Measurements from ENCODE around the gene PCDH8.

Gene PCDH8

GRCh38 chr13:52887165-52887564 is 38.7 kb upstream of the PCDH8 start:
- DNase-seq, result no peak
- no peak overlapping the region for H3K23ac ChIP-seq (ENCODE audit: low read length)

GRCh38 chr13:52885141-52885540 is 36.7 kb upstream of the PCDH8 start:
- Histone ChIP-seq H3K79me2 (ENCODE audit: control insufficient read depth, insufficient read depth, low read length) (no peaks in the 10 kb centered on the region), H4K8ac (ENCODE audit: low read depth, low read length) (no peak overlapping the region), H3K23ac (ENCODE audit: low read length) (no peak overlapping the region), H3K4me3 (ENCODE audit: low read length) (no peak overlapping the region), H2BK120ac (ENCODE audit: low read depth, low read length) (no peak overlapping the region), H4K5ac (ENCODE audit: low read length) (no peak overlapping the region), H3K4me2 (ENCODE audit: low read length) (no peak overlapping the region), H3K56ac (ENCODE audit: low read length) (no peak overlapping the region), H3K18ac (ENCODE audit: low read length) (no peak overlapping the region), H3K4ac (ENCODE audit: low read depth, low read length) (no peak overlapping the region), H3K9ac (ENCODE audit: low read length) (no peak overlapping the region), H3K27ac (ENCODE audit: low read depth, low read length) (no peak overlapping the region), H3K36me3 (ENCODE audit: control insufficient read depth, insufficient read depth, low read length) (no peaks in the 10 kb centered on the region), H2AK5ac (ENCODE audit: low read length) (no peak overlapping the region), H2BK5ac (ENCODE audit: low read length) (no peak overlapping the region), H3K79me1 (ENCODE audit: low read length) (no peaks in the 10 kb centered on the region), H3K27me3 (ENCODE audit: insufficient read depth, low read length, poor library complexity) (no peaks in the 10 kb centered on the region), H2BK15ac (replicated peaks; ENCODE audit: low read depth) (no peak overlapping the region), H3K4me1 (ENCODE audit: control insufficient read depth, low read depth, low read length) (no peaks in the 10 kb centered on the region)
- no peak for DNase-seq
- no CpG with 5 or more reads among the region's 5 CpGs for WGBS (ENCODE audit: extremely low coverage, insufficient coverage, low lambda C conversion rate)

More at GRCh38 chr13:52887165-52887564, 38.7 kb upstream of the PCDH8 start:
- H3K4me2 ChIP-seq (ENCODE audit: low read length), result no peak overlapping the region
- H2BK5ac ChIP-seq (ENCODE audit: low read length), result no peak overlapping the region
- no peak overlapping the region for H4K8ac ChIP-seq (ENCODE audit: low read depth, low read length)
- H3K27ac ChIP-seq (ENCODE audit: low read depth, low read length), result no peak overlapping the region
- H2BK15ac ChIP-seq (replicated peaks; ENCODE audit: low read depth), result no peak overlapping the region
- no peak overlapping the region for H3K56ac ChIP-seq (ENCODE audit: low read length)
- no peak overlapping the region for H4K5ac ChIP-seq (ENCODE audit: low read length)
- H3K27me3 ChIP-seq (ENCODE audit: insufficient read depth, low read length, poor library complexity), result no peaks in the 10 kb centered on the region
- H3K9ac ChIP-seq (ENCODE audit: low read length), result no peak overlapping the region
- no peaks in the 10 kb centered on the region for H3K79me1 ChIP-seq (ENCODE audit: low read length)
- no peak overlapping the region for H2AK5ac ChIP-seq (ENCODE audit: low read length)
- no peaks in the 10 kb centered on the region for H3K79me2 ChIP-seq (ENCODE audit: control insufficient read depth, insufficient read depth, low read length)
- H3K18ac ChIP-seq (ENCODE audit: low read length), result no peak overlapping the region
- H3K4me3 ChIP-seq (ENCODE audit: low read length), result no peak overlapping the region
- no CpG with 5 or more reads among the region's 1 CpG for WGBS (ENCODE audit: extremely low coverage, insufficient coverage, low lambda C conversion rate)
- H3K4me1 ChIP-seq (ENCODE audit: control insufficient read depth, low read depth, low read length), result no peaks in the 10 kb centered on the region
- H2BK120ac ChIP-seq (ENCODE audit: low read depth, low read length), result no peak overlapping the region
- H3K36me3 ChIP-seq (ENCODE audit: control insufficient read depth, insufficient read depth, low read length), result no peaks in the 10 kb centered on the region
- H3K4ac ChIP-seq (ENCODE audit: low read depth, low read length), result no peak overlapping the region

- no peaks in the 10 kb centered on the region for H3K27me3 ChIP-seq (ENCODE audit: insufficient read depth, low read length, poor library complexity)
- no peak overlapping the region for H2BK5ac ChIP-seq (ENCODE audit: low read length)
- H3K4ac ChIP-seq (ENCODE audit: low read depth, low read length), result no peak overlapping the region
- no peak overlapping the region for H3K18ac ChIP-seq (ENCODE audit: low read length)
- H3K27ac ChIP-seq (ENCODE audit: low read depth, low read length), result no peak overlapping the region
- WGBS (ENCODE audit: extremely low coverage, insufficient coverage, low lambda C conversion rate), result no CpG with 5 or more reads among the region's 7 CpGs
- no peaks in the 10 kb centered on the region for H3K4me1 ChIP-seq (ENCODE audit: control insufficient read depth, low read depth, low read length)
- no peaks in the 10 kb centered on the region for H3K79me1 ChIP-seq (ENCODE audit: low read length)
- no peak for DNase-seq
- no peak overlapping the region for H3K23ac ChIP-seq (ENCODE audit: low read length)
- H3K9ac ChIP-seq (ENCODE audit: low read length), result no peak overlapping the region
- H2AK5ac ChIP-seq (ENCODE audit: low read length), result no peak overlapping the region
- H4K8ac ChIP-seq (ENCODE audit: low read depth, low read length), result no peak overlapping the region
- no peak overlapping the region for H3K56ac ChIP-seq (ENCODE audit: low read length)
- H3K4me3 ChIP-seq (ENCODE audit: low read length), result no peak overlapping the region
- no peaks in the 10 kb centered on the region for H3K36me3 ChIP-seq (ENCODE audit: control insufficient read depth, insufficient read depth, low read length)
- no peak overlapping the region for H3K4me2 ChIP-seq (ENCODE audit: low read length)
- H2BK15ac ChIP-seq (replicated peaks; ENCODE audit: low read depth), result no peak overlapping the region
- no peak overlapping the region for H4K5ac ChIP-seq (ENCODE audit: low read length)
- no peak overlapping the region for H2BK120ac ChIP-seq (ENCODE audit: low read depth, low read length)
- H3K79me2 ChIP-seq (ENCODE audit: control insufficient read depth, insufficient read depth, low read length), result no peaks in the 10 kb centered on the region
These were observed 36.1 kb upstream of the PCDH8 start for GRCh38 chr13:52884429-52885010.

GRCh38 chr13:52882785-52883184 is 34.3 kb upstream of the PCDH8 start:
- H2BK120ac ChIP-seq (ENCODE audit: low read depth, low read length), result no peak overlapping the region
- no peak overlapping the region for H3K56ac ChIP-seq (ENCODE audit: low read length)
- H3K18ac ChIP-seq (ENCODE audit: low read length), result no peak overlapping the region
- no peak overlapping the region for H2BK5ac ChIP-seq (ENCODE audit: low read length)
- H3K4me1 ChIP-seq (ENCODE audit: control insufficient read depth, low read depth, low read length), result no peaks in the 10 kb centered on the region
- no peak overlapping the region for H4K5ac ChIP-seq (ENCODE audit: low read length)
- no peak overlapping the region for H4K8ac ChIP-seq (ENCODE audit: low read depth, low read length)
- H3K27me3 ChIP-seq (ENCODE audit: insufficient read depth, low read length, poor library complexity), result no peaks in the 10 kb centered on the region
- H3K4ac ChIP-seq (ENCODE audit: low read depth, low read length), result no peak overlapping the region
- H3K4me3 ChIP-seq (ENCODE audit: low read length), result no peak overlapping the region
- no peak overlapping the region for H2BK15ac ChIP-seq (replicated peaks; ENCODE audit: low read depth)
- no peak overlapping the region for H3K4me2 ChIP-seq (ENCODE audit: low read length)
- H3K36me3 ChIP-seq (ENCODE audit: control insufficient read depth, insufficient read depth, low read length), result no peaks in the 10 kb centered on the region
- no peaks in the 10 kb centered on the region for H3K79me1 ChIP-seq (ENCODE audit: low read length)
- H2AK5ac ChIP-seq (ENCODE audit: low read length), result no peak overlapping the region
- DNase-seq, result no peak
- no peak overlapping the region for H3K23ac ChIP-seq (ENCODE audit: low read length)
- no CpG with 5 or more reads among the region's 2 CpGs for WGBS (ENCODE audit: extremely low coverage, insufficient coverage, low lambda C conversion rate)
- H3K79me2 ChIP-seq (ENCODE audit: control insufficient read depth, insufficient read depth, low read length), result no peaks in the 10 kb centered on the region
- no peak overlapping the region for H3K9ac ChIP-seq (ENCODE audit: low read length)
- no peak overlapping the region for H3K27ac ChIP-seq (ENCODE audit: low read depth, low read length)

- no CpG with 5 or more reads among the region's 6 CpGs for WGBS (ENCODE audit: extremely low coverage, insufficient coverage, low lambda C conversion rate)
These were observed 31.7 kb upstream of the PCDH8 start for GRCh38 chr13:52879950-52880741.

More at GRCh38 chr13:52879950-52880741, 31.7 kb upstream of the PCDH8 start:
- no peak overlapping the region for H2BK5ac ChIP-seq (ENCODE audit: low read length)
- no peak overlapping the region for H3K18ac ChIP-seq (ENCODE audit: low read length)
- H3K23ac ChIP-seq (ENCODE audit: low read length), result no peak overlapping the region
- no peaks in the 10 kb centered on the region for H3K36me3 ChIP-seq (ENCODE audit: control insufficient read depth, insufficient read depth, low read length)
- DNase-seq, result peak; percentile 25
- no peaks in the 10 kb centered on the region for H3K27me3 ChIP-seq (ENCODE audit: insufficient read depth, low read length, poor library complexity)
- no peak overlapping the region for H4K5ac ChIP-seq (ENCODE audit: low read length)
- peak overlapping the region; percentile 74 for H2BK15ac ChIP-seq (replicated peaks; ENCODE audit: low read depth)
- H2BK120ac ChIP-seq (ENCODE audit: low read depth, low read length), result no peak overlapping the region
- H3K4me3 ChIP-seq (ENCODE audit: low read length), result no peak overlapping the region
- no peak overlapping the region for H3K4me2 ChIP-seq (ENCODE audit: low read length)
- no peak overlapping the region for H3K4ac ChIP-seq (ENCODE audit: low read depth, low read length)
- no peaks in the 10 kb centered on the region for H3K4me1 ChIP-seq (ENCODE audit: control insufficient read depth, low read depth, low read length)
- H2AK5ac ChIP-seq (ENCODE audit: low read length), result no peak overlapping the region
- no peaks in the 10 kb centered on the region for H3K79me2 ChIP-seq (ENCODE audit: control insufficient read depth, insufficient read depth, low read length)
- no peak overlapping the region for H3K27ac ChIP-seq (ENCODE audit: low read depth, low read length)
- no peak overlapping the region for H4K8ac ChIP-seq (ENCODE audit: low read depth, low read length)
- no peak overlapping the region for H3K9ac ChIP-seq (ENCODE audit: low read length)
- no peaks in the 10 kb centered on the region for H3K79me1 ChIP-seq (ENCODE audit: low read length)
- H3K56ac ChIP-seq (ENCODE audit: low read length), result no peak overlapping the region
